HEK293 (cell line): ENCODE measurements around the gene HJURP.

Experiments
- CTCF ChIA-PET: fragments of 350-600 bp; formaldehyde crosslinking; extraction: SDS; loops from one replicate; lab custom pipeline; 2021; ENCODE audit warnings: antibody characterized with exemption; lab: Yijun Ruan, JAX
- POLR2A ChIA-PET: fragments of 300-600 bp; formaldehyde crosslinking; extraction: SDS; loops from one replicate; lab custom pipeline; 2020; ENCODE audit warnings: antibody characterized with exemption, inconsistent platforms; lab: Yijun Ruan, JAX
- H3K27ac ChIP-seq: fragments of 200-500 bp; sonication (Bioruptor generic); 2 replicates; pipeline ENCODE4 v1.5.1; 2014; ENCODE audit warnings: low read depth, low read length, control low read depth, inconsistent platforms; ENCODE audit errors: extremely low read depth
- H3K36me3 ChIP-seq, 2 experiments: fragments of 200-500 bp in 1 of 2; sonication (Bioruptor generic) in 1 of 2; 1 replicate in 1 of 2; 2 replicates in 1 of 2; pipeline ENCODE4 v1.5.1; 2014 to 2017; ENCODE audit warnings: inconsistent platforms in 2 of 2, low read length in 2 of 2; ENCODE audit not compliant: control insufficient read depth in 2 of 2, insufficient read depth in 1 of 2
- H3K4me1 ChIP-seq: fragments of 200-500 bp; sonication (Bioruptor generic); 2 replicates; pipeline ENCODE4 v1.5.1; 2014; ENCODE audit warnings: mild to moderate bottlenecking, low read length, inconsistent platforms; ENCODE audit not compliant: control insufficient read depth, insufficient read depth
- H3K4me3 ChIP-seq: 2 replicates; pipeline ENCODE4 v1.5.1; 2011; ENCODE audit warnings: low read depth, mild to moderate bottlenecking, control low read depth, low read length, moderate library complexity
- H3K9me3 ChIP-seq: fragments of 200-500 bp; sonication (Bioruptor generic); 2 replicates; pipeline ENCODE4 v1.5.1; 2014; ENCODE audit warnings: low read depth, low read length, inconsistent platforms; ENCODE audit not compliant: control insufficient read depth, insufficient read depth
- GLIS2 ChIP-seq: fragments of 450-650 bp; formaldehyde crosslinking; IDR thresholded peaks from 2 replicates; pipeline ENCODE4 v1.5.1; 2016; ENCODE audit warnings: missing biosample characterization, missing genetic modification characterization
- KLF10 ChIP-seq: fragments of 450-650 bp; IDR thresholded peaks from 2 replicates; pipeline ENCODE4 v1.5.1; 2018; ENCODE audit warnings: missing biosample characterization, mild to moderate bottlenecking, missing genetic modification characterization
- KLF16 ChIP-seq: fragments of 450-650 bp; formaldehyde crosslinking; IDR thresholded peaks from 2 replicates; pipeline ENCODE4 v1.5.1; 2017; ENCODE audit warnings: missing biosample characterization, missing genetic modification characterization
- SP3 ChIP-seq: fragments of 450-650 bp; formaldehyde crosslinking; IDR thresholded peaks from 2 replicates; pipeline ENCODE4 v1.5.1; 2016; ENCODE audit warnings: missing biosample characterization, missing genetic modification characterization
- SP7 ChIP-seq: fragments of 450-650 bp; formaldehyde crosslinking; IDR thresholded peaks from 2 replicates; pipeline ENCODE4 v1.5.1; 2016; ENCODE audit warnings: missing biosample characterization, missing genetic modification characterization
- TCF7L2 ChIP-seq: IDR thresholded peaks from 2 replicates; pipeline ENCODE4 v1.6.1; 2011; ENCODE audit warnings: low read depth, mild to moderate bottlenecking, inconsistent platforms, low read length, moderate library complexity, borderline replicate concordance
- ZBTB21 ChIP-seq: fragments of 450-650 bp; formaldehyde crosslinking; IDR thresholded peaks from 2 replicates; pipeline ENCODE4 v1.5.1; 2017; ENCODE audit warnings: missing biosample characterization, missing genetic modification characterization
- ZNF10 ChIP-seq: fragments of 450-650 bp; formaldehyde crosslinking; IDR thresholded peaks from 2 replicates; pipeline ENCODE4 v1.5.1; 2017; ENCODE audit warnings: missing biosample characterization, missing genetic modification characterization
- ZNF114 ChIP-seq: fragments of 450-650 bp; formaldehyde crosslinking; IDR thresholded peaks from 2 replicates; pipeline ENCODE4 v1.5.0; 2017; ENCODE audit warnings: missing biosample characterization, missing genetic modification characterization
- ZNF148 ChIP-seq: fragments of 450-650 bp; formaldehyde crosslinking; IDR thresholded peaks from 2 replicates; pipeline ENCODE4 v1.5.0; 2017; ENCODE audit warnings: missing biosample characterization, missing genetic modification characterization, borderline replicate concordance
- ZNF175 ChIP-seq: fragments of 450-650 bp; formaldehyde crosslinking; IDR thresholded peaks from 2 replicates; pipeline ENCODE4 v1.5.1; 2016; ENCODE audit warnings: missing biosample characterization, missing genetic modification characterization
- ZNF23 ChIP-seq: fragments of 450-650 bp; formaldehyde crosslinking; IDR thresholded peaks from 2 replicates; pipeline ENCODE4 v1.5.1; 2016; ENCODE audit warnings: missing biosample characterization, missing genetic modification characterization, borderline replicate concordance
- ZNF24 ChIP-seq: fragments of 450-650 bp; formaldehyde crosslinking; IDR thresholded peaks from 2 replicates; pipeline ENCODE4 v1.5.1; 2016; ENCODE audit warnings: missing biosample characterization, missing genetic modification characterization
- ZNF292 ChIP-seq: fragments of 450-650 bp; formaldehyde crosslinking; IDR thresholded peaks from 2 replicates; pipeline ENCODE4 v1.5.1; 2016; ENCODE audit warnings: low read depth, missing biosample characterization, missing genetic modification characterization, borderline replicate concordance
- ZNF324 ChIP-seq: fragments of 450-650 bp; formaldehyde crosslinking; IDR thresholded peaks from 2 replicates; pipeline ENCODE4 v1.5.1; 2016; ENCODE audit warnings: missing biosample characterization, missing genetic modification characterization
- ZNF335 ChIP-seq: fragments of 450-650 bp; formaldehyde crosslinking; conservative IDR thresholded peaks from 2 replicates; pipeline ENCODE4 v1.5.1; 2016; ENCODE audit warnings: missing biosample characterization, missing genetic modification characterization
- ZNF354C ChIP-seq: fragments of 450-650 bp; formaldehyde crosslinking; IDR thresholded peaks from 2 replicates; pipeline ENCODE4 v1.5.1; 2016; ENCODE audit warnings: missing biosample characterization, missing genetic modification characterization, low read depth, borderline replicate concordance
- ZNF514 ChIP-seq: fragments of 450-650 bp; formaldehyde crosslinking; IDR thresholded peaks from 2 replicates; pipeline ENCODE4 v1.5.1; 2016; ENCODE audit warnings: missing biosample characterization, missing genetic modification characterization
- ZNF518A ChIP-seq: fragments of 450-650 bp; formaldehyde crosslinking; conservative IDR thresholded peaks from 2 replicates; pipeline ENCODE4 v1.5.1; 2016; ENCODE audit warnings: low read depth, missing biosample characterization, missing genetic modification characterization
- ZNF555 ChIP-seq: fragments of 450-650 bp; formaldehyde crosslinking; conservative IDR thresholded peaks from 2 replicates; pipeline ENCODE4 v1.5.1; 2017; ENCODE audit warnings: missing biosample characterization, mild to moderate bottlenecking, missing genetic modification characterization, inconsistent platforms
- ZNF558 ChIP-seq: fragments of 450-650 bp; formaldehyde crosslinking; IDR thresholded peaks from 2 replicates; pipeline ENCODE4 v1.5.1; 2016; ENCODE audit warnings: missing biosample characterization, missing genetic modification characterization
- ZNF707 ChIP-seq: fragments of 450-650 bp; formaldehyde crosslinking; IDR thresholded peaks from 2 replicates; pipeline ENCODE4 v1.5.1; 2016; ENCODE audit warnings: missing biosample characterization, missing genetic modification characterization
- ZNF791 ChIP-seq: fragments of 450-650 bp; formaldehyde crosslinking; IDR thresholded peaks from 2 replicates; pipeline ENCODE4 v1.5.1; 2016; ENCODE audit warnings: missing biosample characterization, missing genetic modification characterization
- ZNF830 ChIP-seq: fragments of 450-650 bp; IDR thresholded peaks from 2 replicates; pipeline ENCODE4 v1.5.0; 2018; ENCODE audit warnings: missing biosample characterization, missing genetic modification characterization, low read depth, mild to moderate bottlenecking, moderate library complexity
- TF ChIP-seq, protein P1 (sequence below): fragments of 450-650 bp; formaldehyde crosslinking; IDR thresholded peaks from 2 replicates; pipeline ENCODE4 v1.5.1; 2016; ENCODE audit warnings: missing biosample characterization, missing genetic modification characterization

HJURP gene

GRCh38 chr2:233798335-233799086 lies 55.8 kb downstream of the HJURP start (continued):
- no peak for TF ChIP-seq ZNF324 (tag by site-specific recombination)
- TF ChIP-seq ZNF518A, result no peak
- TF ChIP-seq ZNF24 (tag by site-specific recombination), result no peak
- no peak for TF ChIP-seq KLF10
- no peak for TF ChIP-seq ZNF114 (tag by site-specific recombination)
- no peak for TF ChIP-seq ZNF354C (tag by site-specific recombination)

DNA sequence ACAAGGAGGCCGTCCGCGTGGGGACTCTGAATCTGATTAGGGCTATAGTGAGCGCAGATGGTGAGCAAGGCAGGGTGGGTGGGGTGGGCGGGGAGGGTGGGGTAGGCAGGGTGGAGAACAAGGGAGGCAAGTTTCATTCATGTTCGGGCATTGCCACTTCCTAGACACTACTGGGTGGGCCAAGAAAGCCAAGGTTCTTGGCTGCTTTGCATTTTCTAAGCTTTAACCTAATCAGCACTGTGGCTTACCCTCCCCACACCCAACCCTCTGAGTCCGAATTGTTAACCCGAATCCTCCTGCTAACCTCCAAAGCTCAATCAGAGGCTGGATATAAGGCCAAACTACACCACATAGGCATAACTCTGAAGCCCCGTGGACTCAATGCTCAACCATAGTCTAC lies 58.1 kb downstream of the HJURP start:
- H3K9me3 ChIP-seq, result no peaks in the 10 kb centered on the region
- no peaks in the 10 kb centered on the region for H3K4me1 ChIP-seq
- ChIA-PET POLR2A (no interaction called here), CTCF (interaction anchor here (1.2 kb wide), 1 partner anchor 11 kb away, joined by 3 read pairs; no protein-coding TSS in a partner anchor)
- no peak overlapping the region for H3K27ac ChIP-seq
- TF ChIP-seq TCF7L2 (no peak), ZNF292 (tag by site-specific recombination) (no peak), ZNF791 (tag by site-specific recombination) (no peak), ZNF335 (tag by site-specific recombination) (no peak), GLIS2 (tag by site-specific recombination) (no peak), KLF16 (no peak), SP3 (tag by site-specific recombination) (no peak), SP7 (tag by site-specific recombination) (no peak), ZBTB21 (tag by site-specific recombination) (no peak), ZNF830 (tag by site-specific recombination) (no peak)
- H3K36me3 ChIP-seq, result no peaks in the 10 kb centered on the region
- no peak overlapping the region for H3K4me3 ChIP-seq

DNA sequence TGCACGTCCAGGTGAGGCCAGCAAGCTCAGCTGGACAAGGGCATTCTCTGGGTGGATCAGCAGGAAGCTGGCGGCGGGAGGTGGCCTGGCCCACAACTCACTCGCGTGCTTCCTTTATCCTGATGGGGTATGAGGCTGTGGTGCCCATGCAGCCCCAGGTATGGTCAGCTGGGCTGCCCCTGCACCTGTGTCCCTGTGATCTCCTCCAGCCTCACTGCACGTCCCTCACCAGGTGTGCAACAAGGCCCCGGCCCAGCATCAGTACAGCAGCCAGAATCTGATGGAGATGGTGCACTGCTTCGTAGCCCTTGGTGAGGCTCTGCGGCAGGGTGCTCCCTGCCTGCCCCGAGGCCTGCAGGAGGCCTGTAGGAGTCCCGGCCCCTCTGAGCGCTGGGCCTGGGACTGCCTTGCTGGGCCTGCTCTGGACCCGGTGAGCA lies 58.6 kb downstream of the HJURP start:
- Histone ChIP-seq H3K27ac (no peak overlapping the region), H3K36me3 (no peaks in the 10 kb centered on the region), H3K4me1 (no peaks in the 10 kb centered on the region), H3K4me3 (no peak overlapping the region), H3K9me3 (no peaks in the 10 kb centered on the region)
- POLR2A ChIA-PET, result no interaction called here
- CTCF ChIA-PET, result no interaction called here
- TF ChIP-seq, protein P1, sequence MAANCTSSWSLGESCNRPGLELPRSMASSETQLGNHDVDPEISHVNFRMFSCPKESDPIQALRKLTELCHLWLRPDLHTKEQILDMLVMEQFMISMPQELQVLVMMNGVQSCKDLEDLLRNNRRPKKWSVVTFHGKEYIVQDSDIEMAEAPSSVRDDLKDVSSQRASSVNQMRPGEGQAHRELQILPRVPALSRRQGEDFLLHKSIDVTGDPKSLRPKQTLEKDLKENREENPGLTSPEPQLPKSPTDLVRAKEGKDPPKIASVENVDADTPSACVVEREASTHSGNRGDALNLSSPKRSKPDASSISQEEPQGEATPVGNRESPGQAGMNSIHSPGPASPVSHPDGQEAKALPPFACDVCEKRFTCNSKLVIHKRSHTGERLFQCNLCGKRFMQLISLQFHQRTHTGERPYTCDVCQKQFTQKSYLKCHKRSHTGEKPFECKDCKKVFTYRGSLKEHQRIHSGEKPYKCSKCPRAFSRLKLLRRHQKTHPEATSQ (tag by site-specific recombination), result no peak
- TF ChIP-seq ZNF555 (tag by site-specific recombination) (no peak), ZNF23 (tag by site-specific recombination) (no peak), ZNF10 (tag by site-specific recombination) (no peak), ZNF707 (no peak), ZNF148 (no peak), ZNF514 (no peak), TCF7L2 (no peak), ZNF558 (tag by site-specific recombination) (no peak), ZNF175 (tag by site-specific recombination) (no peak)
